H1 (cell line): Measurements from ENCODE around the gene PIGT. TPM values are rescaled to one million over a fixed set of nuclear protein-coding genes. Genes with fewer than 3 reads are reported as not detected.
A peak's percentile ranks its signal among the peaks of the same experiment; 100 is the strongest.

Source experiments
- CTCF ChIA-PET: fragments of 300-600 bp; sonication (Branson Sonifier 250); formaldehyde crosslinking; loops from one replicate; lab custom pipeline; 2021; ENCODE audit not compliant: partially characterized antibody; lab: Charles Lee
- POLR2A ChIA-PET: fragments of 300-600 bp; sonication (Branson Sonifier 250); formaldehyde crosslinking; loops from one replicate; lab custom pipeline; 2021; ENCODE audit warnings: inconsistent platforms; ENCODE audit not compliant: partially characterized antibody; lab: Charles Lee
- DNase-seq, 2 experiments: peaks; one replicate each; pipeline versions ENCODE4 v3.0.0 to v3.0.0-alpha.2; 2010 to 2022; ENCODE audit warnings: low spot score in 2 of 2, low read depth in 1 of 2, mixed read lengths in 1 of 2
- FAIRE-seq: peaks from 2 replicates; lab custom pipeline; 2011; peaks lifted over from hg19 to GRCh38; lab: Jason Lieb, UNC
- H2AFZ ChIP-seq: 2 replicates; pipeline ENCODE4 v1.8.1; 2012; ENCODE audit warnings: low read length, inconsistent platforms
- H2AK5ac ChIP-seq: 2 replicates; pipeline ENCODE4 v1.6.1; 2013; ENCODE audit warnings: low read depth, low read length
- H2BK120ac ChIP-seq: replicated peaks from 2 replicates; pipeline ENCODE3; 2013; ENCODE audit warnings: low read depth, low read length, inconsistent platforms
- H2BK12ac ChIP-seq: 2 replicates; pipeline ENCODE4 v1.6.1; 2013; ENCODE audit warnings: low read depth, low read length
- H2BK15ac ChIP-seq: 2 replicates; pipeline ENCODE4 v1.6.1; 2013; ENCODE audit warnings: low read length
- H2BK20ac ChIP-seq: 2 replicates; pipeline ENCODE4 v1.6.1; 2013; ENCODE audit warnings: low read length
- H2BK5ac ChIP-seq: 2 replicates; pipeline ENCODE4 v1.6.1; 2013; ENCODE audit warnings: low read depth, low read length
- H3K14ac ChIP-seq: 2 replicates; pipeline ENCODE4 v1.6.1; 2013; ENCODE audit warnings: inconsistent platforms; ENCODE audit not compliant: insufficient read length
- H3K18ac ChIP-seq: 2 replicates; pipeline ENCODE4 v1.6.1; 2013; ENCODE audit warnings: low read length; ENCODE audit errors: extremely low read depth
- H3K23ac ChIP-seq: 2 replicates; pipeline ENCODE4 v1.6.1; 2013; ENCODE audit warnings: inconsistent platforms; ENCODE audit not compliant: insufficient read length
- H3K23me2 ChIP-seq: 2 replicates; pipeline ENCODE4 v1.6.1; 2013; ENCODE audit warnings: low read depth, low read length
- H3K27ac ChIP-seq: 2 replicates; pipeline ENCODE4 v1.6.1; 2011; ENCODE audit warnings: low read depth, low read length, inconsistent platforms
- H3K27me3 ChIP-seq, 4 experiments: replicated peaks in 1 of 4; 1 replicate in 1 of 4; 2 replicates in 3 of 4; pipeline versions ENCODE4 v1.6.1 to v1.8.1; 2011 to 2013; ENCODE audit warnings: low read length in 3 of 4, mild to moderate bottlenecking in 3 of 4, inconsistent platforms in 2 of 4, mixed read lengths in 2 of 4, moderate library complexity in 1 of 4; ENCODE audit not compliant: control insufficient read depth in 3 of 4, insufficient read depth in 3 of 4; ENCODE audit errors: extremely low read depth in 1 of 4
- H3K36me3 ChIP-seq, 4 experiments: 2 replicates each; pipeline versions ENCODE4 v1.6.1 to v1.8.1; 2011 to 2013; ENCODE audit warnings: mild to moderate bottlenecking in 4 of 4, low read length in 3 of 4, moderate library complexity in 2 of 4, control low read depth in 1 of 4, inconsistent platforms in 1 of 4; ENCODE audit not compliant: insufficient read depth in 4 of 4, control insufficient read depth in 2 of 4
- H3K4ac ChIP-seq: replicated peaks from 2 replicates; pipeline ENCODE3; 2013; ENCODE audit warnings: low read length, low read depth, mixed read lengths, inconsistent platforms; ENCODE audit not compliant: insufficient read length
- H3K4me1 ChIP-seq, 4 experiments: replicated peaks in 1 of 4; 1 replicate in 1 of 4; 2 replicates in 3 of 4; pipeline versions ENCODE4 v1.6.1 to v1.8.1; 2011 to 2013; ENCODE audit warnings: low read length in 3 of 4, inconsistent platforms in 2 of 4, mixed read lengths in 1 of 4; ENCODE audit not compliant: insufficient read depth in 4 of 4, control insufficient read depth in 3 of 4
- H3K4me2 ChIP-seq, 2 experiments: 2 replicates each; pipeline versions ENCODE4 v1.6.1 to v1.8.1; 2011 to 2013; ENCODE audit warnings: low read depth in 2 of 2, low read length in 2 of 2, control low read depth in 1 of 2, inconsistent platforms in 1 of 2, mild to moderate bottlenecking in 1 of 2; ENCODE audit not compliant: insufficient read depth in 1 of 2
- H3K4me3 ChIP-seq, 4 experiments: fragments of 200-600, 300-600 bp in 1 of 4; sonication (generic), shearing (Covaris generic), sonication (Bioruptor Twin) in 1 of 4; 2 replicates each; pipeline versions ENCODE4 v1.5.1 to v1.8.1; 2011 to 2016; ENCODE audit warnings: low read length in 4 of 4, low read depth in 3 of 4, control low read depth in 2 of 4, inconsistent platforms in 2 of 4, mild to moderate bottlenecking in 2 of 4, mixed read lengths in 1 of 4, moderate library complexity in 1 of 4; ENCODE audit not compliant: insufficient read depth in 2 of 4; ENCODE audit errors: extremely low read depth in 1 of 4
- H3K56ac ChIP-seq: replicated peaks from 2 replicates; pipeline ENCODE3; 2013; ENCODE audit warnings: low read depth, mild to moderate bottlenecking, mixed read lengths, low read length, inconsistent platforms; ENCODE audit not compliant: insufficient read length
- H3K79me1 ChIP-seq: 2 replicates; pipeline ENCODE4 v1.6.1; 2013; ENCODE audit warnings: low read depth, low read length, control low read depth
- H3K79me2 ChIP-seq, 2 experiments: 2 replicates each; pipeline versions ENCODE4 v1.6.1 to v1.8.1; 2012 to 2013; ENCODE audit warnings: low read length in 2 of 2, mild to moderate bottlenecking in 2 of 2, inconsistent platforms in 1 of 2; ENCODE audit not compliant: insufficient read depth in 2 of 2, control insufficient read depth in 1 of 2
- H3K9ac ChIP-seq, 4 experiments: replicated peaks in 1 of 4; 1 replicate in 1 of 4; 2 replicates in 3 of 4; pipeline versions ENCODE4 v1.6.1 to v1.8.1; 2011 to 2013; ENCODE audit warnings: low read depth in 3 of 4, low read length in 3 of 4, control low read depth in 2 of 4, mild to moderate bottlenecking in 2 of 4, moderate library complexity in 2 of 4, inconsistent platforms in 1 of 4; ENCODE audit errors: extremely low read depth in 1 of 4
- H3K9me3 ChIP-seq, 2 experiments: 2 replicates each; pipeline versions ENCODE4 v1.6.1 to v1.8.1; 2012 to 2013; ENCODE audit warnings: mild to moderate bottlenecking in 2 of 2, moderate library complexity in 2 of 2, control low read depth in 1 of 2, inconsistent platforms in 1 of 2, low read depth in 1 of 2, low read length in 1 of 2, mixed read lengths in 1 of 2; ENCODE audit not compliant: insufficient read depth in 2 of 2
- H4K20me1 ChIP-seq, 2 experiments: replicated peaks in 1 of 2; 2 replicates each; pipeline versions ENCODE3 to v1.8.1; 2011 to 2013; ENCODE audit warnings: inconsistent platforms in 2 of 2, low read length in 2 of 2, mild to moderate bottlenecking in 1 of 2; ENCODE audit not compliant: insufficient read depth in 2 of 2, control insufficient read depth in 1 of 2
- H4K5ac ChIP-seq: 2 replicates; pipeline ENCODE4 v1.6.1; 2013; ENCODE audit warnings: low read length, low read depth, mixed read lengths, inconsistent platforms; ENCODE audit not compliant: insufficient read length
- H4K8ac ChIP-seq: 2 replicates; pipeline ENCODE4 v1.8.0; 2013; ENCODE audit warnings: mild to moderate bottlenecking, moderate library complexity, low read length, inconsistent platforms; ENCODE audit not compliant: insufficient read depth; ENCODE audit errors: extremely low read depth
- H4K91ac ChIP-seq: replicated peaks from 2 replicates; pipeline ENCODE3; 2013; ENCODE audit warnings: low read length, mixed read lengths, inconsistent platforms; ENCODE audit not compliant: insufficient read length
- CHD1 ChIP-seq: IDR thresholded peaks from 2 replicates; pipeline ENCODE4 v1.6.1; 2012; ENCODE audit warnings: low read depth, low read length, improper control_type of control experiment
- CTCF ChIP-seq, 3 experiments: IDR thresholded peaks; 1 replicate in 2 of 3; 2 replicates in 1 of 3; pipeline versions ENCODE4 v1.5.1 to v1.6.1; 2011; ENCODE audit warnings: low read length in 3 of 3, mild to moderate bottlenecking in 3 of 3, inconsistent platforms in 2 of 3, low read depth in 1 of 3, moderate library complexity in 1 of 3; ENCODE audit not compliant: insufficient read depth in 1 of 3; ENCODE audit errors: control extremely low read depth in 1 of 3
- E2F6 ChIP-seq: IDR thresholded peaks from 2 replicates; pipeline ENCODE4 v1.6.1; 2012; ENCODE audit warnings: inconsistent platforms
- MAX ChIP-seq: IDR thresholded peaks from 2 replicates; pipeline ENCODE4 v1.6.1; 2012; ENCODE audit warnings: inconsistent platforms
- RFX5 ChIP-seq: IDR thresholded peaks from 2 replicates; pipeline ENCODE4 v1.6.1; 2011; ENCODE audit warnings: low read depth, low read length, improper control_type of control experiment, borderline replicate concordance
- WGBS, 2 experiments: shearing (Covaris generic) in 1 of 2; methylation state at CpG; one replicate each; pipeline versions ENCODE4 v1.1.6 to v1.1.7; 2013 to 2015; ENCODE audit warnings: low lambda C conversion rate in 2 of 2, mixed read lengths in 2 of 2, inconsistent platforms in 1 of 2, low coverage in 1 of 2, missing lambda C conversion rate in 1 of 2; ENCODE audit not compliant: insufficient replicate concordance in 2 of 2, insufficient coverage in 1 of 2, insufficient read length in 1 of 2; ENCODE audit errors: extremely low coverage in 1 of 2, missing lambda C conversion rate in 1 of 2; 5-methylcytosine and 5-hydroxymethylcytosine counted together
- polyA plus RNA-seq, 7 experiments: library from polyadenylated mRNA; depleted of rRNA in 3 of 7; stranded (reverse) in 5 of 7; unstranded in 2 of 7; fragments of >200 nt in 5 of 7; fragments of 200-250 nt in 2 of 7; gene quantifications; 1 replicate in 5 of 7; 2 replicates in 1 of 7; 4 replicates in 1 of 7; pipeline versions ENCODE4 v1.2.1 to v1.2.3, GENCODE V29; 2011 to 2013; ENCODE audit warnings: missing spikeins in 2 of 7, mixed read lengths in 2 of 7
- total RNA-seq: library from RNA; stranded (reverse); fragmentation: NEBNext Ultra II Directional; extraction: Animal tissue kit (Norgen Biotek cat#: 25700); gene quantifications from 2 replicates; pipeline ENCODE4 v1.2.1, GENCODE V29; 2021

PIGT gene
- total and polyA plus RNA-seq, 2 of the 8 experiments (the other 6 are each of a cell fraction or from before 2014, with no cell fraction given), result 66.0 to 89.7 TPM

GRCh38 chr20:45372646-45373352 is 43.1 kb upstream of the PIGT start:
- no peak overlapping the region; the same call in 1 of the 2 replicates for H2BK15ac ChIP-seq
- no peak overlapping the region for H3K27ac ChIP-seq
- peak overlapping the region; percentile 48 for H3K18ac ChIP-seq
- TF ChIP-seq MAX, result 0 out of 2 replicates have a peak, but pooled peaks have one; percentile 25
- TF ChIP-seq E2F6, result 0 out of 2 replicates have a peak, but pooled peaks have one; percentile 9
- no peak for TF ChIP-seq RFX5
- peak in 2 of 3 experiments; percentile 0 to 5; a peak in 2 of 4 replicates for TF ChIP-seq CTCF (IDR thresholded peaks at IDR 0.05; ENCODE audit: control extremely low read depth in 1 of 3, insufficient read depth in 1 of 3, low read depth in 1 of 3, low read length in 3 of 3)
- no peak for TF ChIP-seq CHD1
- TF ChIP-seq, all 59 proteins: peak for 3
- no peak overlapping the region for H3K14ac ChIP-seq
- H2AK5ac ChIP-seq, result no peak overlapping the region
- no peak overlapping the region for H3K9ac ChIP-seq
- no peaks in the 10 kb centered on the region for H3K79me1 ChIP-seq
- H3K4me1 ChIP-seq, result peaks cover 0 to 14% (median 9%) of the 10 kb centered on the region in 4 experiments; a peak in 6 of 7 replicates
- CTCF ChIA-PET, result interaction anchor here (0.7 to 11.9 kb wide), 33 partner anchors 9 to 426 kb away, joined by 3 to 186 read pairs (median 12); partner anchors contain the start of genes DBNDD2, PIGT, SDC4 and SYS1
- peak overlapping the region; percentile 43; the same call in 1 of the 2 replicates for H2BK12ac ChIP-seq
- FAIRE-seq, result no peak
- peak overlapping the region; percentile 84 for H2AFZ ChIP-seq
- H3K56ac ChIP-seq, result no peak overlapping the region
- POLR2A ChIA-PET, result interaction anchor here (0.6 to 4.5 kb wide), 10 partner anchors 9 to 76 kb away, joined by 3 to 42 read pairs (median 5); partner anchors contain the start of genes DBNDD2, PIGT and SYS1
- WGBS, 2 experiments, result 36% methylated on average over 28 of the region's 30 CpGs; no CpG with 5 or more reads in 1 of the 2 experiments
- DNase-seq, result peak in 1 of 2 experiments; percentile 58
- H4K91ac ChIP-seq, result no peak overlapping the region
- peak overlapping the region; percentile 54 to 86 for H3K4me2 ChIP-seq
- peaks cover 0 to 12% (median 9%) of the 10 kb centered on the region in 4 experiments; a peak in 3 of 7 replicates for H3K27me3 ChIP-seq
- no peak overlapping the region for H3K23ac ChIP-seq
- H2BK120ac ChIP-seq, result no peak overlapping the region
- no peaks in the 10 kb centered on the region for H4K20me1 ChIP-seq
- no peaks in the 10 kb centered on the region for H3K9me3 ChIP-seq
- H3K79me2 ChIP-seq, result no peaks in the 10 kb centered on the region
- H4K5ac ChIP-seq, result no peak overlapping the region
- peaks cover 0 to 4% (median 1%) of the 10 kb centered on the region in 4 experiments; a peak in 1 of 8 replicates for H3K36me3 ChIP-seq
- no peak overlapping the region; the same call in 1 of the 2 replicates for H4K8ac ChIP-seq
- no peak overlapping the region for H2BK5ac ChIP-seq
- peaks cover 4% of the 10 kb centered on the region for H3K23me2 ChIP-seq
- H2BK20ac ChIP-seq, result no peak overlapping the region
- H3K4me3 ChIP-seq, result peak overlapping the region; percentile 27 to 63 (median 45); a peak in 7 of 8 replicates
- no peak overlapping the region for H3K4ac ChIP-seq
